Esophagus squamous epithelium (tissue), 4 donors: ENCODE data around the gene BNC2.

Source experiments
- POLR2A ChIP-seq, 4 donors: fragments of 450-650 bp; IDR thresholded peaks; one replicate each; pipeline ENCODE4 v1.6.1; 2017; ENCODE audit warnings: antibody characterized with exemption in 4 of 4, mild to moderate bottlenecking in 4 of 4, moderate library complexity in 3 of 4
- TF ChIP-seq, protein P1 (sequence below), 6 experiments: fragments of 450-650 bp in 4 of 6; fragments of 200-600 bp in 2 of 6; sonication (generic) in 2 of 6; IDR thresholded peaks; one replicate each; pipeline ENCODE4 v1.5.1; 2016 to 2019; ENCODE audit warnings: antibody characterized with exemption in 6 of 6, mild to moderate bottlenecking in 4 of 6, moderate library complexity in 4 of 6

DNA sequence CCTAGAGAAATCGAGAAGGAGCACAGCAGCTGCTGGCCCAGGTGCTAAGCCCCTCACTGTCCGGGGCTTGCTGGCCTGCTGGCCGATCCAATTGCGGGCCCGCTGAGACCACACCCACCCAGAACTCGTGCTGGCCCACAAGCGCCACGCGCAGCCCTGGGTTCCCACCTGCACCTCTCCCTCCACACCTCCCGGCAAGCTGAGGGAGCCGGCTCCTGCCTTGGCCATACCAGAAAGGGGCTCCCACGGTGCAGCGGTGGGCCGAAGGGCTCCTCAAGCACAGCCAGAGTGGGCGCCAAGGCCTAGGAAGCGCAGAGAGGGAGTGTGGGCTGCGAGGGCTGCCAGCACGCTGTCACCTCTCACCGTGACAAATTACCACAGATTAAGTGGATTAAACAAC is 6.8 kb upstream of the BNC2 start:
- TF ChIP-seq, protein P1, sequence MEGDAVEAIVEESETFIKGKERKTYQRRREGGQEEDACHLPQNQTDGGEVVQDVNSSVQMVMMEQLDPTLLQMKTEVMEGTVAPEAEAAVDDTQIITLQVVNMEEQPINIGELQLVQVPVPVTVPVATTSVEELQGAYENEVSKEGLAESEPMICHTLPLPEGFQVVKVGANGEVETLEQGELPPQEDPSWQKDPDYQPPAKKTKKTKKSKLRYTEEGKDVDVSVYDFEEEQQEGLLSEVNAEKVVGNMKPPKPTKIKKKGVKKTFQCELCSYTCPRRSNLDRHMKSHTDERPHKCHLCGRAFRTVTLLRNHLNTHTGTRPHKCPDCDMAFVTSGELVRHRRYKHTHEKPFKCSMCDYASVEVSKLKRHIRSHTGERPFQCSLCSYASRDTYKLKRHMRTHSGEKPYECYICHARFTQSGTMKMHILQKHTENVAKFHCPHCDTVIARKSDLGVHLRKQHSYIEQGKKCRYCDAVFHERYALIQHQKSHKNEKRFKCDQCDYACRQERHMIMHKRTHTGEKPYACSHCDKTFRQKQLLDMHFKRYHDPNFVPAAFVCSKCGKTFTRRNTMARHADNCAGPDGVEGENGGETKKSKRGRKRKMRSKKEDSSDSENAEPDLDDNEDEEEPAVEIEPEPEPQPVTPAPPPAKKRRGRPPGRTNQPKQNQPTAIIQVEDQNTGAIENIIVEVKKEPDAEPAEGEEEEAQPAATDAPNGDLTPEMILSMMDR (IDR thresholded peaks at IDR 0.05): no peak
- TF ChIP-seq POLR2A (IDR thresholded peaks at IDR 0.05): no peak
